GM21576 (cell line): ENCODE measurements around the gene D2HGDH.
"Not testable (repeated sequence)": the region's sequence is repeated elsewhere in the genome, so short reads cannot be mapped to it uniquely, and the experiment has no call there.

ENCODE experiments used
- ATAC-seq: cut with Tn5 transposase; IDR thresholded peaks from one replicate; pipeline ENCODE4 v1.9.1; 2021; ENCODE audit warnings: mild to moderate bottlenecking, moderate library complexity; ENCODE audit not compliant: unreplicated experiment

Gene D2HGDH

GRCh38 chr2:241768251-241768711 is 33.9 kb downstream of the D2HGDH start:
- ATAC-seq: no peak

GRCh38 chr2:241768850-241769249 is 34.4 kb downstream of the D2HGDH start:
- no peak for ATAC-seq

- no peak for ATAC-seq
Measured at GRCh38 chr2:241769819-241770184, 35.4 kb downstream of the D2HGDH start.

GRCh38 chr2:241770185-241770935 is 35.9 kb downstream of the D2HGDH start:
- ATAC-seq: no peak

GRCh38 chr2:241770936-241771285 is 36.5 kb downstream of the D2HGDH start:
- no peak for ATAC-seq

GRCh38 chr2:241771286-241772062 is 37.0 kb downstream of the D2HGDH start:
- no peak for ATAC-seq

GRCh38 chr2:241772063-241772499 is 37.7 kb downstream of the D2HGDH start:
- no peak for ATAC-seq

GRCh38 chr2:241773511-241774418 is 39.3 kb downstream of the D2HGDH start:
- ATAC-seq: no peak

- ATAC-seq: no peak
Measured at GRCh38 chr2:241774419-241775222, 40.2 kb downstream of the D2HGDH start.

GRCh38 chr2:241775223-241776177 is 41.1 kb downstream of the D2HGDH start:
- ATAC-seq: no peak

- ATAC-seq: no peak
Measured at GRCh38 chr2:241776336-241777169, 42.1 kb downstream of the D2HGDH start, which contains the start of gene GAL3ST2. Gene GAL3ST2 (plus strand): TSS chr2:241776822. CDS start chr2:241776956, 134 bp downstream.

- no peak for ATAC-seq
Measured at GRCh38 chr2:241777170-241777685, 42.8 kb downstream of the D2HGDH start.

- no peak for ATAC-seq
Measured at GRCh38 chr2:241777686-241778627, 43.5 kb downstream of the D2HGDH start.

- ATAC-seq: no peak
Measured at GRCh38 chr2:241780939-241781569, 46.6 kb downstream of the D2HGDH start.

GRCh38 chr2:241782053-241782452 is 47.6 kb downstream of the D2HGDH start:
- not testable (repeated sequence) for ATAC-seq

- ATAC-seq: no peak
Measured at GRCh38 chr2:241788135-241788534, 53.7 kb downstream of the D2HGDH start.
